AG09319 (cell line): ENCODE measurements around the gene HADH.
"Not testable (repeated sequence)": the region's sequence is repeated elsewhere in the genome, so short reads cannot be mapped to it uniquely, and the experiment has no call there.

Experiments
- DNase-seq: peaks from one replicate; pipeline ENCODE4 v3.0.0-alpha.2; 2010; ENCODE audit warnings: low read depth; ENCODE audit errors: extremely low read depth
- CTCF ChIP-seq: IDR thresholded peaks from 2 replicates; pipeline ENCODE4 v1.5.1; 2011; ENCODE audit warnings: low read depth, mild to moderate bottlenecking, inconsistent platforms, low read length, moderate library complexity

Gene HADH

GRCh38 chr4:107989537-107990386 is at the start of gene HADH:
Gene HADH (plus strand): TSS chr4:107989889. CDS start chr4:107989933, 44 bp downstream.
- TF ChIP-seq CTCF = no peak
- DNase-seq = peak; percentile 67

DNA sequence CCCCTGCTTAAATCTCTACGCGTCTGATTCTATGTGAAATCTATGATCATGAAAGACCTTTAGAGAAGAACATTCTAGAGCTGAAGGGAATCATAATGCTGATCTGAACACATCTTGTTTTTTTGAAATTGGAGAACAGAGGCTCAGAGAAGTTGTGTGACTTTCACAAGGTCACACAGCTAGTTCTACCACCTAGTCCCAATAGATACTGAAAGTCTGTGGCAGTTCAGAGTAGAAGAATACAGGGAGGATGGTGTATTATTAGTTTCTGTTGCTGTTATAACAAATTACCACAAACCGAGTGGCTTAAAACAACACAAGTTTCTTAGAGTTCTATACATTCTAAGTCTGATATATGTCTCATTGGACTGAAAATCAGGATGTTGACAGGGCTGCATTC is 43.9 kb upstream of the HADH start:
- TF ChIP-seq CTCF = no peak
- DNase-seq = no peak

- DNase-seq = no peak
- no peak for TF ChIP-seq CTCF
Measured at GRCh38 chr4:107950746-107951540, 38.7 kb upstream of the HADH start.

DNA sequence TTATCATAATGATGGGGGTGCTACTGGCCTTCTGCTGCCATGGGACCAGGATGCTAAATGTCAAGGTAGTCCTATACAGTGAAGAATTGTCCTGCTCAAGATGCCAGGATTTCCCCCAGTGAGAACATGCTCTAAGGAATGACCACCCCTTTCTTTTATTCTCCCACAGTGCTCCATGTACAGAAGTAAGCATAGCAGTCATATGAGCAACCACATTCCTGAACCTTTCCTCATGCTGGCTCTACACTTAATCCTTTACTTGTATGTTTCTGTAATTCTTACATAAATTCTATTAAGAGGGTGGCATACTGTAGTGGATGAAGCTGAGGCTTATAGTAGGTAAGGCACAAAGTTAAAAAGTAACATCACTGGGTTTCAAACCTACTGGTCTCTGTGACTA is 38.1 kb upstream of the HADH start:
- no peak for DNase-seq
- TF ChIP-seq CTCF = no peak

GRCh38 chr4:107956011-107956410 is 33.7 kb upstream of the HADH start:
- no peak for DNase-seq

DNA sequence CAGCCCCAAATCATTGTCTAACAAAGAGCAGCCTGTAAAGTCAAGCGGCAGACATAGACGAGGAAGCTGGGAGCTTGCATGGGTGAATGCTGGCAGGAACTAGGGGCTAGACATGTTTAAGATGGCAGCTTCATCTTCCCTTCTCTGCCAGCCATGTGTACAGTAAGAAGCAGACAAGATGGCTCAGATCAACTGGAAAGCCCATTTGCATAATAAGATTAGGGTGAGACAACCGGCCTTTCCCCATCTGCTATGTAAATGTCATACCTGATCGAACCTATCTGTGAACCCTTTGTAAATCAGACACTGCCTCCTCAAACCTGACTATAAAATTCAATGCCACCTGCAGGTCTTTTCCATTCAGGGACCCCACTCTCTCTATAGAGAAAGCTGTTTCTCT is 22.8 kb upstream of the HADH start:
- no peak for DNase-seq
- TF ChIP-seq CTCF = no peak

More at GRCh38 chr4:107956011-107956410, 33.7 kb upstream of the HADH start:
- no peak for TF ChIP-seq CTCF

GRCh38 chr4:107967519-107967918 is 22.2 kb upstream of the HADH start:
- DNase-seq = not testable (repeated sequence)

- DNase-seq = not testable (repeated sequence)
Measured at GRCh38 chr4:107967921-107968320, 21.8 kb upstream of the HADH start.
